Inflammatory macrophage treated with lipopolysaccharide for 1 hour (primary cell): ENCODE results near the gene RGL4.
"Not testable (repeated sequence)": the region's sequence is repeated elsewhere in the genome, so short reads cannot be mapped to it uniquely, and the experiment has no call there.

ENCODE experiments used
- DNase-seq, 2 donors: peaks; one replicate each; pipeline ENCODE4 v3.0.0-alpha.2; 2020 to 2022

The RGL4 gene

GRCh38 chr22:23700706-23701105 is 9.9 kb downstream of the RGL4 start:
- no peak for DNase-seq

GRCh38 chr22:23704062-23704461 is 13.2 kb downstream of the RGL4 start:
- DNase-seq = no peak

DNA sequence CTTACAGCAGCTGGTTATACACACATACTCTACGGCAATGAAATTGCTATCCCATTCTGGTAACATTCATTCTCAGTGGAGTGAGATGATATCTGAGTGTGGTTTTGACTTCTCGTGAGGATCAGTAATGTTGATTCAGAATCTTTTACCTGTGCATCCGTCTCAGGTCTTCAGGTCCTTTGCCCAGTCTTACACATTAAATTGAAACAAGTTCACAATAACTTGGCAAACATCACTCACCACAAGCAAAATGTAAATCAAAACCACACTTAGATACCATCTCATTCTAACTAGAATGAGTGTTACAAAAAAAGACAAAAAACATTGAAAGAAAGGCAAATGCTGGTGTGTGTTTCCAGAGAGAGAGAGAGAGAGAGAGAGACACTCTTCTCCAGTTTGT is 14.0 kb downstream of the RGL4 start:
- DNase-seq = no peak

GRCh38 chr22:23705358-23705757 is 14.5 kb downstream of the RGL4 start:
- no peak for DNase-seq

GRCh38 chr22:23708270-23708669 is 17.5 kb downstream of the RGL4 start:
- DNase-seq = no peak

GRCh38 chr22:23709107-23709506 is 18.3 kb downstream of the RGL4 start:
- DNase-seq = no peak

DNA sequence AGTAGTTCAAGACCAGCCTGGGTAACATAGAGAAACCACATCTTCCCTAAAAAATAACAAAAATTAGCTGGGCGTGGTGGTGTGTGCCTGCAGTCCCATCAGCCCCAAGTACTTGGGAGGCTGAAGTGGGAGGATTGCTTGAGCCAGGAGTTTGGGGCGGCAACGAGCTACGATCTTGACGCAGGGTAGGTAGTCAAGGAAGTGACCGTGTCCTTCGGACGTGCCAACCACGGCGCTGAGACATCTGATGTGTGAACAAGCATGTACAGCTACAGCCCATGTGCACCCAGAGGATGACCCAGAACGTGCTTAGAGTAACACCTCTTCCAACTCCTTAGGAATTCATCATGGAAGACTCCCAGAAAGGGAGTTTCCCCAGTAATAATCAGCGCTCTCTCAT is 21.4 kb downstream of the RGL4 start:
- no peak for DNase-seq

GRCh38 chr22:23713696-23714595 is 23.1 kb downstream of the RGL4 start:
- no peak for DNase-seq

GRCh38 chr22:23714596-23715578 is 24.1 kb downstream of the RGL4 start:
- DNase-seq = no peak

DNA sequence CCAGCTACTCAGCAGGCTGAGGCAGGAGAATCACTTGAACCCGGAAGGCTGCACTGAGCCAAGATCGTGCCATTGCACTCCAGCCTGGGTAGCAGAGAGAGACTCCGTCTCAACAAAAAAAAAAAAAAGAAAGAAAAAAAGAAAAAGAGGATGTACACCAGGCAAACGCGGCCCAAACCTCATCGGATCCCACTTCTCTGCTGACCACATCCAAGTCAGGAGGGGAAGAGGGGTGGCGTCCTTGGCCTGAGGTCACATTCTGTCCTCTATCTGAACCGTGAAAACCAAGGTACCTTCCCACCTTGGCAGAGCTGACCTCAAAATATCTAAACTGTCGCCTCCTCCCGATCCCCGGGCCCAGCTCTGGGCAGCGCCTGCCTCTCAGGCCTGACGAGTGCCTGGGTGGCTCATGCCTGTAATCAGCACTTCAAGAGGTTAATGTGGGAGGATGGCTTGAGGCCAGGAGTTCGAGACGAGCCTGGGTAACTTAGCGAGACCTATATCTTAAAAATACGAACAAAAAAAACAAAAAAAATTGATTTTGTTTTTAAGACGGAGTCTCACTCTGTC is 25.1 kb downstream of the RGL4 start:
- DNase-seq = peak; percentile 14 to 31

DNA sequence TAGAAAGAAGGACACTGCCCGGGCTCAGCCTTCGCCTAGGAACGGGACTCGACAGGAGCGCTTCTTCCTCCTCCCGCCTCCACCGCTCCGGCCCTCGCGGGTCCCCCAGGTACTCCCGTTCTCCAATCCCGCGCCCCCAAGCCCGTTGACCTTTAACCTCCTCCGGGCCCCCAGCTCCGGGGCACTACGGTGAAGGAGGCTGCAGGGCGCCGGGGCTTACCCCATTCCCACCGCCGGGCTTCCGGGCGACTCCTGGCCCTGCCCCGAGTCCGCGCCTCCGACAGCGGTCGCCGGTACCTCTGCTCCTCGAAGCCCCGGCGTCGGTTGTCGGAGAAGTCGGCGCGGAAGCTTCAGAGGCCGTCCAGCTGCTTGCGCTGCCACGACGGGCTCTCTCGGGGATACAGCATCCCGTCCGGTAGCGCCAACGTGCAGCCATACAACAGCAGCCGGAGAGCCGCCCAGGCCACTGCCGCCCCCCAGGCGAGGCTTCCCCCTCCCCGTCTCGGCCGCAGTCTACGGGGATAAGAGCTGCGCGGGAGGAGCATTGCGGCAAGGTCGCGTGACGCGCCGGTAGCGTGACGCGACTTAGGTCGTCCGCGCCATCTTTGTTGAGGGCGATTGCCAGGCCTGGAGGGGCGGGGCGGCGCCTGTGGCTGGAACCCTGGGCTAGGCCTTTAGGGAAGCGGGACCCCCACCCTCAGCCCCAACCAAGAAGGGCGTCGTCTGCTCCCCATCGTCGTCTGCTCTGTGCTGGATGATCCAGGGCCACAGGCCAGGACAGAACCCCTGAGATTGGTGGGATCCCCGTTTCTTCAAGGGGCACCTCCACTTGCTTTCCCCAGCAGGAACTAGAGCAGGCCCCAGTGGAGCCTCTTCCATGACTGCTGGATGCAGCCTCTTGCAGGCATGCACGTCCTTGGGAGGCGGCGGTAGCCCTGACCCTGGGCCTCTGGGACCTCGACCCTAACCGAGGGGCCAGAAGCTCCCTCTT is 26.3 kb downstream of the RGL4 start:
- DNase-seq = peak; percentile 59 to 83

GRCh38 chr22:23718371-23719165 is 27.8 kb downstream of the RGL4 start:
- no peak for DNase-seq

- no peak for DNase-seq
These were observed 30.0 kb downstream of the RGL4 start for GRCh38 chr22:23720855-23721254.

GRCh38 chr22:23722160-23722559 is 31.3 kb downstream of the RGL4 start:
- DNase-seq = no peak

DNA sequence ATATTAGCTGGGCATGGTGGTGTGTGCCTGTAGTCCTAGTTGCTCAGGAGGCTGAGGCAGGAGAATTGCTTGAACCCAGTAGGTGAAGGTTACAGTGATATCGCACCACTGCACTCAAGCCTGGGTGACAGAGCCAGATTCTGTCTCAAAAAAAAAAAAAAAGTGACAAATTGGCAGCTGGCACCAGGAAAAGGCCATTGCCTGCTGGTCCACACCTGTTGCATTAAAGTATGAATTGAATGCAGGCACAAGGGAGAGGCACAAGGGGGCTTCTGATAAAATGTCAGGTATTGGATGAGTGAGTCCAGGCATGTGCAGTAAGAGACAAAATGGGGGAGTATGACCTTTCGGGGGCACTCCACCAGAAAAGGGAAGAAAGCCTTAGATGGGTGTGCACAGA is 31.9 kb downstream of the RGL4 start:
- no peak for DNase-seq

DNA sequence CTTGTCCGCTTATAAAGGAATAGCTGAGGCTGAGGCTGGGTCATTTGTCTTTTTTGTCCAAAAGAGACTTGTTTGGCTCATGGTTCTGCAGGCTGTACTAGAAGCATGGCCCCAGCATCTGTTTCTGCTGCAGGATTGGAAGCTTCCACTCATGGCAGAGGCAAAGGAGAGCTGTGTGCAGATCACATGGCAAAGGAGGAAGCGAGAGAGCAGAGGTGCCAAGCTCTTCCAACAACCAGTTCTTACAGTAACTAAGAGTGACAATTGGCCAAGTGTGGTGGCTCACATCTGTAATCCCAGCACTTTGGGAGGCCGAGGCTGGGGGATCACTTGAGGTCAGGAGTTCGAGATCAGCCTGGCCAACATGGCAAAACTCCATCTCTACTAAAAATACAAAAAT is 37.3 kb downstream of the RGL4 start:
- DNase-seq = not testable (repeated sequence)

- DNase-seq = no peak
These were observed 46.9 kb downstream of the RGL4 start for GRCh38 chr22:23737696-23738095.

- no peak for DNase-seq
These were observed 51.9 kb downstream of the RGL4 start for GRCh38 chr22:23742505-23743264.

DNA sequence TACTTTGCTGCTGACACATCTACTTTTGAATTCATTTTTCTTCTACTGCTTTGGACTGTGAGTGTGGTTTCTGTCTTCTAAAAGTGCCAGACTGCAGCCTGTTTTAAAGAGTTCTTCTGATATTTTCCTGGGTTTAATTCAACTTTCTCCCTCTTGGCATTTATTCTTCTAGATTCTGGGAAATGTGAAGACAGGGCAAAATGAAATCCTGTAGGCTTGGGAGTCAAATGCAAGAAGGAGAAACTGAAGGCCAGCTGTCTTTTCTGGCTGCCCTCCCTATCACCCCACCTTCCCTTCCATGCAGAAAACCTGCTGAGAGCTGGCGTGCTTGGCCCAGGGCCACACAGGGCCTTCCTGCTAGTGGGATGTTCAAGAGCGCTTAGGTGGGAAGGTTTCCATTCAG is 52.5 kb downstream of the RGL4 start:
- no peak for DNase-seq

DNA sequence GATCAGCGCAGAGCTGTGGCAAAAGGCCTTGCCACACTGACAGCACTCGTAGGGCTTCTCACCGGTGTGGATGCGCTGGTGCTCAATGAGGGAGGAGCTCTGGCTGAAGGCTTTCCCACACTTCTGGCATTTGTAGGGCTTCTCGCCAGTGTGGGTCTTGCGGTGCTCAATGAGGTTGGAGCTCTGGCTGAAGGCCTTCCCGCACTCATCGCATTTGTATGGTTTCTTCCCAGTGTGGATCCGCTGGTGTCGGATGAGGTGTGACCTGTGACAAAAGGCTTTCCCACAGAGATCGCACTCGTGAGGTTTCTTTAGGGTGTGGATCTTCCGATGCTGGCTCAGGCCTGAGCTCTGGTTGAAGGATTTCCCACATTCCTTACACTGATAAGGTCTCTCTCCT is 53.2 kb downstream of the RGL4 start:
- no peak for DNase-seq
